ENCODE data around the gene MSI2.

MSI2 gene

DNA sequence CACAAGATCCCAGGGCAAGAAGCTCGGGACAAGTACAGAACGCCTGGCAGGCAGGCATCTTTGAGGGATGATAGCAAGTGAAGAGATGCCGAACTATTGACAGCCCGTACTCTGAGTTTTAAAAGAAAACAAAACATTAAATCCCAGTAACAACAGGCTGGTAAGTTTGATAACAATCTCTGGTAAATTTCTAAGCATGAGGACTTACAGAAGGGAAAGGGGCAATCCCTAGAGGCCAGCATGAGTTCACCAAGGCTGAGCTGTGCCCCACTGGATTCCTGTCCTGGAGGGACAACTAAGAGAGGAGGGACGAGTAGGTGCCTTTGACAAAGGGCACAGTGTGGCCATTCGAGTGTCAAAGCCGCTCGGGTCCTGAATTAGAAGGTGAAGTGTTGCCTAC is 462.6 kb downstream of the MSI2 start:
- H3K4me3 ChIP-seq (ENCODE audit: low read depth, low read length) = no peak overlapping the region

DNA sequence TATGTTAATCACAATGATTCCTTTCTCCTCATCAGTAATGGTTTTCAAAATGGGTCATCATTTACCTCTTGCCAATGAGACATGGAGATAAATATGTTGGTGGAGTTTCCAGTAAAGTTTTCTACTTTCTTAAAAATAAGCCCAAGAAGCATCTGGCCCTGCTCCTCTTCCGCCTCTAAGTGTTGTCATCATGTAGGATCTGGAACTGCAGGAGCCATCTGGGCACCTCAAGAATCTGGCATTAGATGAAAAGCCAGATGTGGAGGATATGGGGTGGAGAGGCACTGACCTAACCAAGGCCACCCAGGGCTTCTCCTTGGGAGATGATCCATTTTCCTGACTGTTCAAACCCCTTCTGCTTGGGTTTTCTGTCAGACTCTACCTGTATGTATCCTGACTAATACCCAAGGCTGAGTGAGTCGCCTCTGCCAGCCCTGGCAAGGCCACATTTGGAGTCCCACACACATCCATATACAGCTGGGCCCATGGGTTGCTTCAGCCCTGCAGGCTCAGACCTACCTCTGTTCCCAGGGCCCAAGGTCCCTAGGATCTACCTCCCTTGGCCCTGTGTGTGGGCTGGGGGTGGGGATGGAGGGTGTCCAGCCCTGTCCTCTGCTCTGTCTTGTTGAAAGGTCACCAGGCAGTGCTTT is 464.2 kb downstream of the MSI2 start:
- no peak overlapping the region for H3K4me3 ChIP-seq (ENCODE audit: low read depth, low read length)

GRCh38 chr17:57721967-57722703 is 465.8 kb downstream of the MSI2 start:
- no peak overlapping the region for H3K4me3 ChIP-seq (ENCODE audit: low read depth, low read length)

DNA sequence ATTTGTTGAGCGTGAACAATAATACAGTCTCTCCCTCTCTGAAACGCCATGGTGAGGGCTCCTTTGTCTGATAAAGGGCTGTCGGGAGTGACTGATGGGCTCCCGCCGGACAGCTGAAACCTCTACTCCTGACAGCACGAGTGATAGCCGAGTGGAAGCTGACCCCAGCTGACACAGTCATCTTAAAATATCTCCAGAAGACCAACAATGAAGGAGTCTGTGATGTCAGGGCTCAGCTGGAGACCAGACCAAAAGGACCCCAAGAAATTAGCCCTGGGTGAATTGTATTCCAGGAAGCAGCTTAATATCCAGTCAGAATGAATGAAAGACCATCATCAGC is 466.4 kb downstream of the MSI2 start:
- no peak overlapping the region for H3K4me3 ChIP-seq (ENCODE audit: low read depth, low read length)

DNA sequence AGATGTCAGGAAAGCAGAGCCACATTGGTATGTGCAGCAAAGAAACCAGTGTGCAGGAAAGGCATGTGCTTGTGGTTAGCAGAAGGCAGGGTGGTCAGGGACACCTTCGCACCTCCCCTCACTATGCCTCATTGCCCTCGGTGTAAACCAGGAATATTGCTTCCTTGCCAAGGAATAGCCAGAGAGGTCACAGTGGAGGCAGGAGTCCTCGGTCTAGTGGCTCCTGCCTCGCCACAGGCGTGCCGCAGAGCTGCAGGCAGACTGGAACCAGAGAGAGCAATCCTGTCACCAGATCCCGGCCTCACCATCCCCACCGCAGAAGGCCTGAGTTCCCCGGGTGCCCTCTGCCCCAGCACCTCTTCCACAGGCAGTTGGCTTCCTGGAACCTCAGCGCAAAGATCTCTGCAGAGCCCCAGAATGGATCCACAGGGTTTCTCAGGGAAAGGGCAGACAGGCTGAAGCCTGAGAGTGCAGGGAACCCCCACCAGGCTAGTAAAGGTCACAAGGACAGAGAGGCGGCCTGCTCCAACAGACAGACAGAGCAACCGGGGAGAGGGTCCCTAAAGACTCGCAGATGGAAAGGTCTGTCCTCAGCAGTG is 467.2 kb downstream of the MSI2 start:
- no peak overlapping the region for H3K4me3 ChIP-seq (ENCODE audit: low read depth, low read length)

GRCh38 chr17:57724026-57724728 is 467.9 kb downstream of the MSI2 start:
- H3K4me3 ChIP-seq (ENCODE audit: low read depth, low read length) = no peak overlapping the region

DNA sequence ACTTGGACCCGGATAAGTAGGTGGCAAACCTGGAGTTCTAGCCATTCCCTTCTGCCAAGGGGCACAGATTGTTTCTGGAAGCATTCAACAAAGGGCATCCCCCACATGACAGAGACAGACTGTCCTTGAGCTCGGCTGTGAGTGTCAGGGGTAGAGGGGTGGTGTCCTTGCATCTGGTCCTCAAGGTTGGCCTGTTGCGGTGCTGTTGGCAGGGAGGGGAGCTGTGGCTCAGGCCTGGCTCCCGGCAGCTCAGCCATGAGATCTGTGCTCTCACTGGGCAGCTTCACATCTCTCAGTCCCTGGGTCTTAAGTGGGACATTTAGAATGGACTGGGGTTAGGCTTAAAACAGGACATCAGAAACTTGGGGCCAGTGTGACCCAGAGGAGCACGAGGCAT is 468.4 kb downstream of the MSI2 start:
- no peak overlapping the region for H3K4me3 ChIP-seq (ENCODE audit: low read depth, low read length)

- H3K4me3 ChIP-seq (ENCODE audit: low read depth, low read length) = no peak overlapping the region
Observed at GRCh38 chr17:57726213-57726790, 470.0 kb downstream of the MSI2 start.

DNA sequence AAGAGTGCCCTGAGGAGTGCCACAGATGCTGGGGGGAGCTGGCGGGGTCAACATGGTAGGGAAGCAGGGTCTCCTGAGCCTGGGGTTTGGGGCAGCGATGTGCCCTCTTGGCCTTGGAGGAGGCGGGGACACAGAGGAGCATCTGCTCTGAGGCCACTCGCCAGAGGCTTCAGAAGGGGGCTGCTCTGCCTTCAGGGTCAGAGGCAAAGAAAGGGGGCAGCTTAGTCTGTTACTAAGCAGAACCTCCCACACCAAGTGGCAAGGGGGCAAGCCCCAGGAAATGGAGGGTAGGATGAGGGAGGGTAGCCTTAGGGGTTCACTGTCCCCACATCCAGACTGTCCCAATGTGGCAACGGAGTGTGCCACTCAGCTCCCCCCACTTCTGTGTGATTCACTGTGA is 470.5 kb downstream of the MSI2 start:
- H3K4me3 ChIP-seq (ENCODE audit: low read depth, low read length) = no peak overlapping the region

GRCh38 chr17:57727630-57728175 is 471.4 kb downstream of the MSI2 start:
- no peak overlapping the region for H3K4me3 ChIP-seq (ENCODE audit: low read depth, low read length)

DNA sequence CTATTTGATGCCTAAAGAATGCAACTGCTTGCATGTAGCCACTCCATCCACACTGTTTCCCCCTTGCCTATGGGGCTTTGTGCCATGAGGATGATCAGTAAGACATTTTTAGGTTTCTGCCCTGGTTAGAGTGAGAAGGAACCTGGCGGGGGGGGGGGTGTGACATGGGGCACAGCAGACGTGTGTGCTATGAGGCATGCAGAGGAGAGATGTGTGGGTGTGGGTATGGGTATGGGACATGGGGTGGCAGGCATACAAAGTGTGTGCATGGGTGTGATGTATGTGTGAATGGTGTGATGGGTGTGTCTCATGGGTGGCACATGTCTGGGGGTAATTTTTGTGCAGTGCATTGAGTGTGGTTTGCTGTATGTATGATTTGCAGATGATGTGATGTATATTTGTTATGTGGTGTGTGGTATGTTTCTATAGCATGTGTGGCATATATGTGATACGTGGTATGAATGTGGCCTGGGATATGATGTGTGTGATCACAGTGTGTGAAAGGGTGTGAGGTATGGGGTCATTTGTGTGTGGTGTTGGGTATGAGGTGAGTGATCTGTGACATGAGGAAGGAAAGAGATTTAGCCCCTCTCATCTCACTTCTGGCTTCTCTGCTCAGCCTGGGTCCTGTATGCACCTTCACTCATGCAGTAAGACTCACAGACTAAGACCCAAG is 473.8 kb downstream of the MSI2 start:
- no peak overlapping the region for H3K4me3 ChIP-seq (ENCODE audit: low read depth, low read length)

GRCh38 chr17:57732062-57732461 is 475.7 kb downstream of the MSI2 start:
- no peak overlapping the region for H3K4me3 ChIP-seq (ENCODE audit: low read depth, low read length)

- H3K4me3 ChIP-seq (ENCODE audit: low read depth, low read length) = no peak overlapping the region
Observed at GRCh38 chr17:57733085-57733484, 476.8 kb downstream of the MSI2 start.
